Panc1 (cell line): ENCODE data around the gene NR5A2. TPM values are rescaled to one million over a fixed set of nuclear protein-coding genes. Genes with fewer than 3 reads are reported as not detected.

Experiments
- ATAC-seq: fragments of 200-7000 bp; cut with Tn5 transposase; 2 replicates; pipeline ENCODE4 v1.9.1; 2020; ENCODE audit warnings: mild to moderate bottlenecking, moderate library complexity
- BruUV-seq: library from RNA; stranded (reverse); fragments of 400-500 nt; replicated peaks from 2 replicates; lab custom pipeline; 2021; lab: Mats Ljungman, UMichigan
- CTCF ChIA-PET: fragments of 300-600 bp; sonication (Branson Sonifier 250); formaldehyde crosslinking; loops from one replicate; lab custom pipeline; 2022; ENCODE audit warnings: antibody characterized with exemption; lab: Charles Lee
- POLR2A ChIA-PET: fragments of 300-600 bp; sonication (Branson Sonifier 250); formaldehyde crosslinking; loops from one replicate; lab custom pipeline; 2022; ENCODE audit warnings: antibody characterized with exemption; lab: Charles Lee
- DNase-seq: peaks from one replicate; pipeline ENCODE4 v3.0.0-alpha.2; 2010; ENCODE audit warnings: low read depth, low spot score
- H3K27ac ChIP-seq: 2 replicates; pipeline ENCODE4 v1.5.1; 2011; ENCODE audit warnings: mild to moderate bottlenecking, low read length, inconsistent platforms
- H3K27me3 ChIP-seq: fragments of 200-500 bp; sonication (Bioruptor generic); 2 replicates; pipeline ENCODE4 v1.6.0; 2014; ENCODE audit warnings: low read length, inconsistent platforms; ENCODE audit not compliant: control insufficient read depth, insufficient read depth
- H3K36me3 ChIP-seq: fragments of 200-500 bp; sonication (Bioruptor generic); 2 replicates; pipeline ENCODE4 v1.5.1; 2014; ENCODE audit warnings: inconsistent platforms, mild to moderate bottlenecking, low read length, moderate library complexity; ENCODE audit not compliant: control insufficient read depth, insufficient read depth
- H3K4me1 ChIP-seq: 2 replicates; pipeline ENCODE4 v1.5.1; 2011; ENCODE audit warnings: inconsistent platforms, mild to moderate bottlenecking, low read length, moderate library complexity; ENCODE audit not compliant: control insufficient read depth, insufficient read depth
- H3K4me3 ChIP-seq, 2 experiments: 2 replicates each; pipeline ENCODE4 v1.5.1; 2011 to 2012; ENCODE audit warnings: low read depth in 2 of 2, low read length in 2 of 2, mild to moderate bottlenecking in 2 of 2, inconsistent platforms in 1 of 2, moderate library complexity in 1 of 2
- H3K9me3 ChIP-seq: fragments of 200-500 bp; sonication (Bioruptor generic); 2 replicates; pipeline ENCODE4 v1.5.1; 2014; ENCODE audit warnings: low read depth, mild to moderate bottlenecking, inconsistent platforms, low read length, moderate library complexity; ENCODE audit not compliant: control insufficient read depth, insufficient read depth
- CTCF ChIP-seq: fragments of 450-650 bp; IDR thresholded peaks from 2 replicates; pipeline ENCODE4 v1.5.1; 2017; ENCODE audit warnings: mild to moderate bottlenecking
- POLR2AphosphoS5 ChIP-seq: IDR thresholded peaks from 2 replicates; pipeline ENCODE4 v1.6.1; 2012; ENCODE audit warnings: mild to moderate bottlenecking, low read depth, low read length, moderate library complexity
- REST ChIP-seq, 2 experiments: IDR thresholded peaks; 2 replicates each; pipeline ENCODE4 v1.6.1; 2011 to 2012; ENCODE audit warnings: low read depth in 2 of 2, control low read depth in 1 of 2, low read length in 1 of 2, mild to moderate bottlenecking in 1 of 2, moderate library complexity in 1 of 2; ENCODE audit not compliant: insufficient read depth in 1 of 2
- SIN3A ChIP-seq: IDR thresholded peaks from 2 replicates; pipeline ENCODE4 v1.6.1; 2012; ENCODE audit warnings: low read depth, mild to moderate bottlenecking, low read length, moderate library complexity, borderline replicate concordance; ENCODE audit not compliant: insufficient read depth
- TCF7L2 ChIP-seq: IDR thresholded peaks from 2 replicates; pipeline ENCODE4 v1.6.1; 2011; ENCODE audit warnings: mild to moderate bottlenecking, low read depth, low read length, inconsistent platforms
- in situ Hi-C: cut with HindIII; loops from 2 replicates; pipeline ENCODE4 v1.10.0; 2016; ENCODE audit warnings: low sequenced_read_pairs, low pct_unique_long_range_greater_than_20kb
- intact Hi-C: fragments of 100-400 bp; cut with micrococcal nuclease; formaldehyde crosslinking; loops from one replicate; pipeline ENCODE4 v1.10.0; 2022; ENCODE audit not compliant: unreplicated experiment
- total RNA-seq: library from RNA; stranded (reverse); gene quantifications from one replicate; pipeline ENCODE4 v1.2.1, GENCODE V29; 2021; ENCODE audit not compliant: unreplicated experiment

The NR5A2 gene
- total RNA-seq, 1 experiment from 2014 or later = 4.3 TPM

GRCh38 chr1:200051620-200052019 lies 24.1 kb downstream of the NR5A2 start:
- no TSS peak for BruUV-seq
- in situ Hi-C loops = no loop called here
- ATAC-seq (no peak), DNase-seq (no peak)
- no peaks in the 10 kb centered on the region for H3K9me3 ChIP-seq
- no peaks in the 10 kb centered on the region for H3K27me3 ChIP-seq
- ChIA-PET POLR2A (no interaction called here), CTCF (no interaction called here)
- H3K36me3 ChIP-seq = no peaks in the 10 kb centered on the region
- H3K4me3 ChIP-seq = no peak overlapping the region
- peaks cover 3% of the 10 kb centered on the region; the same call in 1 of the 2 replicates for H3K4me1 ChIP-seq
- H3K27ac ChIP-seq = no peak overlapping the region
- intact Hi-C loops = no loop called here
- TF ChIP-seq TCF7L2 (no peak), REST (IDR thresholded peaks at IDR 0.05; ENCODE audit: insufficient read depth in 1 of 2, low read depth in 2 of 2, low read length in 1 of 2) (no peak), SIN3A (no peak), CTCF (no peak), POLR2AphosphoS5 (no peak)

- intact Hi-C loops = no loop called here
- no TSS peak for BruUV-seq
- TF ChIP-seq CTCF = no peak
- TF ChIP-seq POLR2AphosphoS5 = no peak
- TF ChIP-seq REST (IDR thresholded peaks at IDR 0.05; ENCODE audit: insufficient read depth in 1 of 2, low read depth in 2 of 2, low read length in 1 of 2) = no peak
- no peak; the same call in 1 of the 2 replicates for TF ChIP-seq TCF7L2
- no peak for TF ChIP-seq SIN3A
Measured at GRCh38 chr1:200053091-200053490, 25.6 kb downstream of the NR5A2 start.

More at GRCh38 chr1:200053091-200053490, 25.6 kb downstream of the NR5A2 start:
- ChIA-PET POLR2A (no interaction called here), CTCF (no interaction called here)
- Histone ChIP-seq H3K36me3 (no peaks in the 10 kb centered on the region), H3K9me3 (no peaks in the 10 kb centered on the region), H3K4me1 (peaks cover 3% of the 10 kb centered on the region; the same call in 1 of the 2 replicates), H3K4me3 (no peak overlapping the region), H3K27me3 (no peaks in the 10 kb centered on the region), H3K27ac (no peak overlapping the region)
- no peak for ATAC-seq
- in situ Hi-C loops = no loop called here
- no peak for DNase-seq
